Measurements from ENCODE around the gene SOCS1.
A peak's percentile ranks its signal among the peaks of the same experiment; 100 is the strongest.
"Not testable (repeated sequence)": the region's sequence is repeated elsewhere in the genome, so short reads cannot be mapped to it uniquely, and the experiment has no call there.

The SOCS1 gene

DNA sequence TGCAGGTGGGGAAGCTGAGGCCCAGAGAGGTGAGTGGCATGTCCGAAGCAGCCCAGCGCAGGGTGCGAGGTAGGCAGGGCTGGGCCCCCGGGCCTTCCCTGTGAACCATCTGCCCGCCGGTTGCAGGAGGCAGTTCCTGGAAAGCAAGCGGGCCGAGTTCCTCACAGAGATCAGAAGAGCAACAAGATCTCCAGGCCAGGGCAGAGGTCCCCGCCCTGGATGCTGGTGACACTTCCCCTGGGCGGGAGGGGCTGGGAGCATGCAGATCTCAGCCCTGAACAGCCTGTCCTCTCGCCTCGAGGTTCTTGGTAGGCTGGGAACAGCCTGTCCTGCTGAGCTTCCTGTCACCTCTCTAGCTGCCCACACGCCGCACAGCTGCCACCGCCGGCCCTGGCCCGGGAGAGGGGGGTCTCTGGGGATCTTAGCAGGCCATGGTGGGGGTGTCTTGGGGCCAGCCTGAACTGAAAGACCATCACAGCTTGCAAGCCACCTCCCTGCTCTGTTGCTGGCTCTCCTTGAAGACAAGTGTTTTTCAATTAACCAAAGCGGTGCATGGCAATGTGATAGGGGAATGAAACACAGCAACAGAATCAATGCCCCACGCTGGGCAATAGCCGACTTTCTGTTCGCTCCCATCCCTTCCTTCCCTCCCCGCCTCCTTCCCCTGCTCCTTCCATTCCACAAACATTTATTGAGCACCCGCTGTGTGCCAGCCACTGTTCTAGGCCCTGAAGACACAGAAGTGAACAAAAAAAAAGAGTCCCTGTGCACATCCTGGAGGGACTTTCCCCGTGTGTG lies 31.7 kb downstream of the SOCS1 start:
- peak; percentile 68 to 73 for ATAC-seq (replicated peaks)
- Mint-ChIP-seq H3K9me3 (no peaks in the 10 kb centered on the region), H3K36me3 (no peaks in the 10 kb centered on the region), H3K27me3 (no peaks in the 10 kb centered on the region), H3K4me3 (peak overlapping the region; percentile 73 to 83), H3K4me1 (peaks cover 36 to 51% of the 10 kb centered on the region in 2 donors), H3K27ac (peak overlapping the region; percentile 98)
- DNase-seq: peak; percentile 67

GRCh38 chr16:11220507-11220906 lies 35.5 kb downstream of the SOCS1 start:
- ATAC-seq (replicated peaks); H3K27me3 Mint-ChIP-seq; H3K9me3 Mint-ChIP-seq; H3K27ac Mint-ChIP-seq; H3K4me3 Mint-ChIP-seq; DNase-seq: not testable (repeated sequence)
- Mint-ChIP-seq H3K36me3 (peaks cover 1 to 10% of the 10 kb centered on the region in 2 donors), H3K4me1 (peaks cover 26 to 30% of the 10 kb centered on the region in 2 donors)

GRCh38 chr16:11219178-11219577 lies 36.8 kb downstream of the SOCS1 start:
- Mint-ChIP-seq H3K4me3 (no peak overlapping the region), H3K9me3 (peaks cover 7 to 8% of the 10 kb centered on the region in 2 donors), H3K36me3 (peaks cover 1 to 10% of the 10 kb centered on the region in 2 donors), H3K4me1 (peaks cover 13 to 17% of the 10 kb centered on the region in 2 donors), H3K27me3 (no peaks in the 10 kb centered on the region), H3K27ac (no peak overlapping the region)
- ATAC-seq (replicated peaks) (no peak), DNase-seq (no peak)

DNA sequence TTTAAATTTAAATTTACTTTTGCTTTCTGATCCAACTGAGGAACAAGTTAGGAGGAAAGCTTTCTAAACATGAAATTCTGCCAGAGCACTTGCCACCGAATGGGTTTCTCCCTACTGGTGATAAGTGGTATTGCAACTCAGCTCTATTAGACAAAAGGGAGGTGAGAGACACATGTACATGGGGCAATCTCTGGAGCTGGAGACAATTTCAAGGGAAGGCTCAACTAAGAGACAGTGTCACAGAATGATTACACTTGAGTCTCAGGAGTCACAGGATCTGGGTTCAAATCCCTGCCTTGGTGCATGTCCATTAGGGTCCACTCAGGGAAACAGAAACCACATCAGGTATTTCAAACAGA lies 37.4 kb downstream of the SOCS1 start:
- peak overlapping the region; percentile 9 for H3K27ac Mint-ChIP-seq

DNA sequence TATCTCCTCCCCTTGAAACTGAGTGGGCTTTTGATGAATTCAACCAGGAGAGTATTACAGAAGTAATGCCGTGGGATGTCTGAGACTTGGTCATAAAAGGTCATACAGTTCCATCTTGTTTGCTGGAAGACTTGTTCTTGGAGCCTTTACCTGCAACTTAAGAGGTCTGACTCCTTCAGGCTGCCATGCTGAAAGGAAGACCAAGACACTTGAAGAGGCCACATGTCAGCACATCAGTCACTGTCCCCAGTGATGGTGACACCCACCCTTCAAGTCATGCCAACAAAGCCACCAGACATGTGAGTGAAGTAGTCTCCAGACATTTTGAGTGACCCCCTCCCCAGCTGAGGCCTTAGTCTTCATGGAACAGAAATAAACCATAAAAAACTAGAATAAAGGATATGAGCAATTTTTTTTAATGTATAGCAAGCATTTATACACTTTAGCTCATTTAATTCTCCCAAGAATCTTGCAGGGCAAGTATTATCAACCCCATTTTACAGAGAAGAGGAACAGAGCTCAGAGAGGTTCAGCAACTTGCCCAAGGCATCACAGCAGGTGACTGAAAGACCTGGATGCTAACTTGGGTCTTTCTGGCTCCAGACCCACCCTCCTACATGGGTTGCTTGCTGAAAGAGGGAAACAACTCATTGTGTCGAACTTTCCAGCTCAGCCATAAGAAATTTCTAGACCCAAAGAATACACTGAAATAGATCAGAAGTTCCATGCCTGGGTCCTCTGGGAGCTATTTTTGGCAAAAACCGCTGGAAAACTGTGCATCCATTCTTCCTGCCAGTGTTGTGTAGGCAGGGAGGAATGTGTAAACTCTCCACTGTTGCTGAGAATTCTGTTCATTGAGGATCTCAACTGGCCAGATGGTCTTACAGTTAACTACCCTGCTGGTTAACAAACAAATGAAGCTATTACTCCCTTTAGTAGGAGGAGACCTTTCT lies 38.1 kb downstream of the SOCS1 start:
- DNase-seq (no peak), ATAC-seq (replicated peaks) (no peak)
- Mint-ChIP-seq H3K27me3 (no peaks in the 10 kb centered on the region), H3K4me1 (peaks cover 17 to 18% of the 10 kb centered on the region in 2 donors), H3K4me3 (no peak overlapping the region), H3K27ac (peak overlapping the region; percentile 9), H3K9me3 (peaks cover 7 to 8% of the 10 kb centered on the region in 2 donors), H3K36me3 (peaks cover 1 to 10% of the 10 kb centered on the region in 2 donors)

More for the DNA sequence above, 37.4 kb downstream of the SOCS1 start:
- ATAC-seq (replicated peaks): no peak
- Mint-ChIP-seq H3K4me3 (no peak overlapping the region), H3K36me3 (peaks cover 1 to 10% of the 10 kb centered on the region in 2 donors), H3K9me3 (peaks cover 7 to 8% of the 10 kb centered on the region in 2 donors), H3K4me1 (peaks cover 11 to 16% of the 10 kb centered on the region in 2 donors), H3K27me3 (no peaks in the 10 kb centered on the region)
- DNase-seq: no peak

DNA sequence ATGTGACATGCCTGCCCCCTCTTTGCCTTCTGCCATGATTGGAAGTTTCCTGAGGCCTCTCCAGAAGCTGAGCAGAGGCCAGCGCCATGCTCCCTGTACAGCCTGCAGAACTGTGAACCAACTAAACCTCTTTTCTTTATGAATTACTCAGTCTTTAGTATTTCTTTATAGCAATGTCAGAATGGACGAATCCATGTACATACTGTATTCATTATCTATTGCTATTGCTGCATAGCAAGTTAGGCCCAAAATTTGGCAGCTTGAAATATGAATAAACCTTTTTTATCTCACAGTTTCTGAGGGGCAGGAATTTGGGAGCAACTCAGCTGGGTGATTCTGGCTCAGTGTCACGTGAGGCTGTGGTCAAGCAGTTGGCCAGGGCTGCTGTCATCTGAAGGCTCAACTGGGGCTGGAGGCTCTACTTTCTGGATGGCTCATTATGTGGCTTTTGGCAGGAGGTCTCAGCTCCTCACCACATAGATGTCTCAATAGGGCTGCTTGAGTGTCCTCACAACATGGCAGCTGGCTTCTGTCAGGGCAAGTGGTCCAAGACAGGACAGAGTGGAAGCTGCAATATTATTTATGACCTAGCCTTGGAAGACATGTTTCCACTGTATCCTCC lies 40.0 kb downstream of the SOCS1 start:
- Mint-ChIP-seq H3K9me3 (peaks cover 7 to 8% of the 10 kb centered on the region in 2 donors), H3K27me3 (peaks cover 8% of the 10 kb centered on the region in 2 donors), H3K4me3 (no peak overlapping the region), H3K4me1 (peaks cover 25 to 27% of the 10 kb centered on the region in 2 donors), H3K27ac (no peak overlapping the region), H3K36me3 (peaks cover 1 to 10% of the 10 kb centered on the region in 2 donors)
- DNase-seq (no peak), ATAC-seq (replicated peaks) (no peak)

DNA sequence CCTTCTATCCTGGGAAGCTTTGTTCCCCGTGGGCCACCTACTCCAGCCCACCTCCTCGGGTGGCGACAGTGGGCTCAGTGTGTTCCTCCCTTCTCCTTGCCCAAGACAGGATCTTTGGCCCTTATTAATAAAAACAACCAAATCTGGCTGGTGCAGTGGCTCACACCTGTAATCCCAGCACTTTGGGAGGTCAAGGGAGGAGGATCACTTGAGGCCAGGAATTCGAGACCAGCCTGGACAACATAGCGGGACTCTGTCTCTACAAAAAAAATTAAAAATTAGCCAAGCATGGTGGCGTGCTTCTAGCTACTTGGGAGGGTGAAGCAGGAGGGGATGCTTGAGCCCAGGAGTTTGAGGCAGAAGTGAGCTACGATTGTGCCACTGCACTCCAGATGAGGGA lies 42.2 kb downstream of the SOCS1 start:
- Mint-ChIP-seq H3K27me3 (peaks cover 9 to 12% of the 10 kb centered on the region in 2 donors), H3K9me3 (peaks cover 6 to 8% of the 10 kb centered on the region in 2 donors), H3K27ac (no peak overlapping the region), H3K4me1 (peaks cover 30 to 41% of the 10 kb centered on the region in 2 donors), H3K36me3 (peaks cover 1 to 10% of the 10 kb centered on the region in 2 donors), H3K4me3 (no peak overlapping the region)
- ATAC-seq (replicated peaks) (no peak), DNase-seq (no peak)

GRCh38 chr16:11213373-11213772 lies 42.6 kb downstream of the SOCS1 start:
- peak overlapping the region; percentile 62 for H3K27ac Mint-ChIP-seq
- no peak overlapping the region for H3K4me3 Mint-ChIP-seq
- H3K9me3 Mint-ChIP-seq: peaks cover 4 to 8% of the 10 kb centered on the region in 2 donors
- DNase-seq: no peak
- peaks cover 9 to 12% of the 10 kb centered on the region in 2 donors for H3K27me3 Mint-ChIP-seq
- H3K4me1 Mint-ChIP-seq: peaks cover 30 to 45% of the 10 kb centered on the region in 2 donors
- ATAC-seq (replicated peaks): peak in 1 of 2 donors; percentile 1
- H3K36me3 Mint-ChIP-seq: peaks cover 1 to 11% of the 10 kb centered on the region in 2 donors

GRCh38 chr16:11212798-11213196 lies 43.2 kb downstream of the SOCS1 start:
- H3K4me3 Mint-ChIP-seq: no peak overlapping the region
- H3K27ac Mint-ChIP-seq: peak overlapping the region; percentile 62
- peaks cover 34 to 51% of the 10 kb centered on the region in 2 donors for H3K4me1 Mint-ChIP-seq
- ATAC-seq (replicated peaks) (peak; percentile 47 to 64), DNase-seq (peak; percentile 45)
- H3K9me3 Mint-ChIP-seq: peaks cover 6 to 7% of the 10 kb centered on the region in 2 donors
- H3K27me3 Mint-ChIP-seq: peaks cover 9 to 12% of the 10 kb centered on the region in 2 donors
- H3K36me3 Mint-ChIP-seq: peaks cover 1 to 16% of the 10 kb centered on the region in 2 donors

DNA sequence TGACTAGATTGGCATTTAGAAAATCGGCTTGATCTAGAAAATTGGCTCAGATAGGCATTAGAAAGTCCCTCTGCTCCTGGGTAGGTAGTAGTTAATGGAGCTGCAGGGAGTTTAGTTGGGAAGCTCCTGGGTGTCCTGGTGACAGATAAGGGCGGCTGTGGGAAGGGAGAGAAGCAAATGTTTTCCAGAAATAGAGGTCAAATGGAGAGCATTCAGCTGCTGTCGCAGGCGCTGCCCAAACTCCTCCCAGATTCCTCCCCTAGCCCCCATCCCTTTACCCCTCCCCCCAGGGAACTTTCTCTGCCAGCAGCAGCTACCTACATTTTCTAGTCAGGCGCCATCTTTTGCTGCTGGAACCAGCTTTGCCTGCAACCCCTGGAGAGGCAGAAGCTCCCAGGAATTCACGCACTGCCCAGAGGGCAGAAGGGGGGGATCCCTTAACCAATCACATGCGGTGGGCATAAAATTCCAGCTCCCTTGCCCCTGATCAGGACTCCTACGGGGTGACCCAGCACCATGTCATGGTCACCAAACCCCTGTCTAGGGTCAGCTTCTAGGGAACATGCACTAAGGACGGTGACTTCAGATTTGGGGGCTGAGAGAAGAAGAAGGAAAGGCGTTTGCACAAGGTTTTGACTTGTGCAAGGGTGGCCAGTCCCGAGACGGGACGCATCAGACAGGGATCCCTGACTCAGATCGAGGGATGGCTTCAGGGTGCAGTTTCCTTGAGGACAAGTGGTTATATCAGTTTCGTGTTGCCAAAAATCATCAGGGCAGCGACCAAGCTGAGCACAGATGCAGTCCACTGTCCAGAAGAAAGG lies 43.8 kb downstream of the SOCS1 start:
- peaks cover 4 to 19% of the 10 kb centered on the region in 2 donors for H3K36me3 Mint-ChIP-seq
- peaks cover 9 to 12% of the 10 kb centered on the region in 2 donors for H3K27me3 Mint-ChIP-seq
- H3K4me3 Mint-ChIP-seq: no peak overlapping the region
- H3K4me1 Mint-ChIP-seq: peaks cover 34 to 56% of the 10 kb centered on the region in 2 donors
- no peak for ATAC-seq (replicated peaks)
- H3K9me3 Mint-ChIP-seq: peaks cover 6 to 7% of the 10 kb centered on the region in 2 donors
- no peak for DNase-seq
- peak overlapping the region; percentile 57 for H3K27ac Mint-ChIP-seq

DNA sequence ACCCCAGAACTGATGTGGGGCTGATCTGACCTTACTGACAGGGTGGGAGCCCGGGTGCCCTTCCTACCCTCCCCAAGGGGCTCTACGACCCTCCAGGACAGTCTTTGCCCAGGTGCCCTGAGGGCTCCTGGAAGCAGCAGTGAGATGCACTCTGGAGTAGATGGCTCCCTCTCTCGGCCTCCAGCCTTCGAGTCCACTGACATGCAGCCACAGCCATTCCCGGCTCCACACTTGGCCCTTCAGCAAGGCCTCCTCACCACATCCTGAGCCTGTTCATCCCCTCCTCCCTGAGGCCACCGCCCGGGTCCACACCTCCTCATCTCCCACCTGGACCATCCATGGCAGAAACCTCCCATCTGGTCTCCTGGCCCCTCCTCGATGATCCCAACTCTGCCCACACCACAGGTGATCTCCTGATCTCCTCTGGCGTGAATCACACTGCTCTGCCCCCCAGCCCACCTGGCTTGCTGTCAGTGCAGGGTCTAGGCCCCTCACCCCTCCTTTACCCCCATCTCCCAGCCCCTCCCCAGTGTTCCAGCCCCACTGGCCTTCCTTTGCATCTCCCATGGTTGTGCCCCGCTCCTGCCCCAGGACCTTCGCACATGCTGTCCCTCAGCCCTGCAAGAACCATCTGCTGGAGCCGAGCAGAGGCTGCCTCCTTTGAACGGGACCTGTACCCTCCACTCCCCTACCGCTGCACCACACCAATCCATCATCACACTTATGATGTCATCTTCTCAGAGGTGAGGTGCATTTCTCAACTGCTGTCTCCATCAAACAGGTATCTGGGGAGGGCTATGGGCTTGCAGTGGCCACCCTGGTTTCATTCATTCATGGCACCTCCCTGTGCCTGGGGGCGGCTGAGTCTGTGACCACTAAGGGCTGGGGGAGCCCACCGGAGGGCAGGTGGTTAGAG lies 44.7 kb downstream of the SOCS1 start:
- H3K9me3 Mint-ChIP-seq: peaks cover 6 to 7% of the 10 kb centered on the region in 2 donors
- no peak for ATAC-seq (replicated peaks)
- no peak for DNase-seq
- peak overlapping the region in 1 of 2 donors; percentile 41 for H3K4me3 Mint-ChIP-seq
- peak overlapping the region; percentile 57 for H3K27ac Mint-ChIP-seq
- H3K36me3 Mint-ChIP-seq: peaks cover 4 to 19% of the 10 kb centered on the region in 2 donors
- peaks cover 9 to 12% of the 10 kb centered on the region in 2 donors for H3K27me3 Mint-ChIP-seq
- peaks cover 41 to 64% of the 10 kb centered on the region in 2 donors for H3K4me1 Mint-ChIP-seq

- Mint-ChIP-seq H3K36me3 (peaks cover 3 to 13% of the 10 kb centered on the region in 2 donors), H3K4me3 (no peak overlapping the region), H3K4me1 (peaks cover 52 to 75% of the 10 kb centered on the region in 2 donors), H3K27ac (no peak overlapping the region), H3K27me3 (peaks cover 9 to 12% of the 10 kb centered on the region in 2 donors), H3K9me3 (peaks cover 2 to 6% of the 10 kb centered on the region in 2 donors)
- ATAC-seq (replicated peaks) (no peak), DNase-seq (no peak)
Observed at GRCh38 chr16:11210260-11210659, 45.7 kb downstream of the SOCS1 start.
